ENCODE data around the gene SLC3A2.
"Not testable (repeated sequence)": the region's sequence is repeated elsewhere in the genome, so short reads cannot be mapped to it uniquely, and the experiment has no call there.

Gene SLC3A2

GRCh38 chr11:62852523-62853188 lies 28.0 kb upstream of the SLC3A2 start:
- no peak for DNase-seq

- no peak for DNase-seq
Measured at GRCh38 chr11:62853279-62853965, 27.3 kb upstream of the SLC3A2 start.

- DNase-seq: no peak
Measured at GRCh38 chr11:62854013-62854824, 26.5 kb upstream of the SLC3A2 start.

- no peak for DNase-seq
Measured at GRCh38 chr11:62854825-62855570, 25.7 kb upstream of the SLC3A2 start.

- peak; percentile 94 for DNase-seq
Measured at GRCh38 chr11:62855571-62856332, 24.9 kb upstream of the SLC3A2 start.

- no peak for DNase-seq
Measured at GRCh38 chr11:62856333-62856895, 24.3 kb upstream of the SLC3A2 start.

- no peak for DNase-seq
Measured at GRCh38 chr11:62857541-62857982, 23.1 kb upstream of the SLC3A2 start.

- DNase-seq: no peak
Measured at GRCh38 chr11:62858201-62858600, 22.5 kb upstream of the SLC3A2 start.

- DNase-seq: not testable (repeated sequence)
Measured at GRCh38 chr11:62859281-62859703, 21.4 kb upstream of the SLC3A2 start.

- no peak for DNase-seq
Measured at GRCh38 chr11:62860835-62861563, 19.7 kb upstream of the SLC3A2 start.

GRCh38 chr11:62861564-62862192 lies 19.0 kb upstream of the SLC3A2 start:
- DNase-seq: not testable (repeated sequence)

- DNase-seq: no peak
Measured at GRCh38 chr11:62863687-62864335, 16.9 kb upstream of the SLC3A2 start.

- no peak for DNase-seq
Measured at GRCh38 chr11:62865635-62866034, 15.1 kb upstream of the SLC3A2 start.

- no peak for DNase-seq
Measured at GRCh38 chr11:62874851-62875250, 5.8 kb upstream of the SLC3A2 start.

GRCh38 chr11:62875698-62876478 lies 4.8 kb upstream of the SLC3A2 start:
- DNase-seq: no peak

GRCh38 chr11:62876712-62877111 lies 4.0 kb upstream of the SLC3A2 start:
- no peak for DNase-seq

- no peak for DNase-seq
Measured at GRCh38 chr11:62879235-62879978, 1.3 kb upstream of the SLC3A2 start.

GRCh38 chr11:62880231-62880802 lies 379 bp upstream of the SLC3A2 start:
- DNase-seq: no peak
